Vein endothelial cell (primary cell): ENCODE measurements around the gene DCUN1D3. TPM values are rescaled to one million over a fixed set of nuclear protein-coding genes. Genes with fewer than 3 reads are reported as not detected.

Experiments
- small RNA-seq: library from RNA; depleted of rRNA; stranded (forward); fragments of <200 nt; gene quantifications from one replicate; pipeline ENCODE3, GENCODE V24; 2012
- total RNA-seq: library from RNA; depleted of rRNA; stranded (reverse); fragments of >200 nt; gene quantifications from 2 replicates; pipeline ENCODE4 v1.2.3, GENCODE V29; 2012

The DCUN1D3 gene, protein sequence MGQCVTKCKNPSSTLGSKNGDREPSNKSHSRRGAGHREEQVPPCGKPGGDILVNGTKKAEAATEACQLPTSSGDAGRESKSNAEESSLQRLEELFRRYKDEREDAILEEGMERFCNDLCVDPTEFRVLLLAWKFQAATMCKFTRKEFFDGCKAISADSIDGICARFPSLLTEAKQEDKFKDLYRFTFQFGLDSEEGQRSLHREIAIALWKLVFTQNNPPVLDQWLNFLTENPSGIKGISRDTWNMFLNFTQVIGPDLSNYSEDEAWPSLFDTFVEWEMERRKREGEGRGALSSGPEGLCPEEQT
- total RNA-seq = 42.4 and 71.2 TPM in 2 replicates

DNA sequence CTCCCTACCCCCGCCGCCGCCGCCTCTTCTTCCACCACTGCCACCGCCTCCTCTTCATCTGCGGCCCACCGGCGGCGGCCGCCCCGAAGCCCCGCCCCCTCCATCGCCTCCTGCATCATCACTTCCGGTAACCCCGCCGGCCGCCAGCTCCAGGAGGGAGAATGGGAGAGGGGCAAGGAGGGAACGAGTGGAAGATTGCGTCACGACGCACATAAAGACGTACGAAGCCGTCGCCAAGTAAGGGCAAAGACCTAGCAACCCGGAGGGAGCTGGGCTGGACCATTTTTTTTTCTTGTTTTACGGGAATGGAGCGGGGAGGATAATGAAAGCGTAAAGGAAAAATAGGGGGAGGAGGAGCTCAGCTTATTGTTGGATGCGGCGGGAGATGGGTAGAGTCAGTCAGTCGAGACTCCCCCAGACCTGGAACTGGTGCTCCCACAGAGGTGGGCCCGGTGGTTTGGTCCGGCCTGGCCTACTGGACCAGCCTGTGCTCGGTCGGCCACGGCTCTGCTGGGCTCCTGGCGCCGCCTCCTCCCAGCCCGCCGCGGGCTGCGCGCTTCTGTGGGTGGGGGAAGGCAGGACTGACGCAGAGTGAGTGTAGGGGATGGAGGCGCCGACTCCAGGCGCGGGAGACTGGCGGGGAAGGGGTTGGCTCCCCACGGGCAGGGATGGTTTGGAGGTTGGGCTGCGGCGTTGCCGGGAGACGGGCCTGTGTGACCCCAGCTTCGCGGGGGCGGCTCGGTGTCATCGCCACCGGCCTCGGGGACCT is at the start of gene DCUN1D3, which contains the start of gene LYRM1:
Gene DCUN1D3, minus strand, starts transcription at position 60 of the 769 bp plus-strand sequence. CDS start 37,820 bp downstream, outside the sequence.
Gene LYRM1, plus strand, starts transcription at position 473 of the 769 bp plus-strand sequence. CDS start 14,785 bp downstream, outside the sequence.

GRCh38 chr16:20806168-20807050 is 93.7 kb downstream of the DCUN1D3 start, which contains the start of the genes ERI2 and REXO5:
Gene ERI2, minus strand, starts transcription at chr16:20806472. Its CDS starts 42 bp downstream, at chr16:20806430.
Gene REXO5, plus strand, starts transcription at chr16:20806527. Its CDS starts 427 bp downstream, at chr16:20806954.

Small RNAs within 50 kb of the gene (small RNA-seq; reads per million reads assigned to genes)
- gene RF00618 = not detected

Other genes with a start within 250 kb of the DCUN1D3 start
- 0.33 TPM in 1 of 2 replicates, not detected in the other for gene ACSM1, start 202.7 kb downstream of the DCUN1D3 start, total RNA-seq
- gene THUMPD1, start 158.5 kb downstream of the DCUN1D3 start, total RNA-seq = 65.0 and 93.7 TPM in 2 replicates
- 6.4 and 66.6 TPM in 2 replicates for gene ACSM3, start 136.3 kb downstream of the DCUN1D3 start, total RNA-seq
- 10.1 and 14.7 TPM in 2 replicates for gene ERI2, start 93.9 kb downstream of the DCUN1D3 start, total RNA-seq
- gene REXO5, start 93.8 kb downstream of the DCUN1D3 start, total RNA-seq = 5.1 and 7.2 TPM in 2 replicates
- gene LYRM1, start 413 bp upstream of the DCUN1D3 start, total RNA-seq = 37.2 and 64.0 TPM in 2 replicates